Pancreas (tissue), 10 donors: ENCODE measurements around the gene KRT10. TPM values are rescaled to one million over a fixed set of nuclear protein-coding genes. Genes with fewer than 3 reads are reported as not detected.

Source experiments
- ATAC-seq, 4 donors: fragments of 200-7000 bp; cut with Tn5 transposase; one replicate each; pipeline versions ENCODE4 v1.8.0 to v1.9.1; 2020; ENCODE audit warnings: mild to moderate bottlenecking in 4 of 4, moderate library complexity in 4 of 4
- DNase-seq, 6 donors: peaks; one replicate each; pipeline ENCODE4 v3.0.0-alpha.2; 2020
- FAIRE-seq: peaks from 2 replicates; lab custom pipeline; 2012; peaks lifted over from hg19 to GRCh38; lab: Jason Lieb, UNC
- H3K27ac ChIP-seq, 4 donors: fragments of 200-600 bp; sonication (generic); 1 replicate in 3 of 4; 2 replicates in 1 of 4; pipeline versions ENCODE4 v1.5.0 to v1.8.0; 2020
- H3K27me3 ChIP-seq, 4 donors: fragments of 200-600 bp; one replicate each; pipeline ENCODE4 v1.8.0; 2021
- H3K36me3 ChIP-seq, 3 donors: fragments of 200-600 bp; sonication (generic) in 1 of 3; one replicate each; pipeline versions ENCODE4 v1.5.0 to v1.8.0; 2020 to 2021
- H3K4me1 ChIP-seq, 3 donors: fragments of 200-600 bp; one replicate each; pipeline ENCODE4 v1.8.0; 2021
- H3K4me3 ChIP-seq, 4 donors: fragments of 200-600 bp; sonication (generic) in 2 of 4; one replicate each; pipeline versions ENCODE4 v1.5.0 to v1.8.0; 2020 to 2021
- H3K9me3 ChIP-seq, 4 donors: fragments of 200-600 bp; one replicate each; pipeline ENCODE4 v1.8.0; 2021
- CTCF ChIP-seq, 4 donors: fragments of 200-600 bp; sonication (generic) in 3 of 4; IDR thresholded peaks; one replicate each; pipeline versions ENCODE4 v1.5.0 to v1.8.0; 2021; ENCODE audit warnings: antibody characterized with exemption in 4 of 4
- WGBS, 2 donors: extraction: QIAGEN DNeasy Blood & Tissue Kit; methylation state at CpG; one replicate each; pipeline ENCODE4 v1.1.7; 2013; 5-methylcytosine and 5-hydroxymethylcytosine counted together
- intact Hi-C, 3 donors: fragments of 100-400 bp; cut with DNase I; formaldehyde crosslinking; loops; one replicate each; pipeline versions ENCODE4 v1.11.1 to v1.14.2; 2022
- polyA plus RNA-seq, 2 donors: library from polyadenylated mRNA; stranded (reverse); fragments of 200-250 nt; gene quantifications; one replicate each; pipeline ENCODE4 v1.2.3, GENCODE V29; 2013
- total RNA-seq, 6 donors: library from RNA; stranded (reverse); fragmentation: NEBNext Ultra II Directional in 4 of 6; extraction: Animal tissue kit (Norgen Biotek cat#: 25700) in 4 of 6; gene quantifications; one replicate each; pipeline versions ENCODE4 v1.2.1 to v1.2.4, GENCODE V29; 2021 to 2023
- donor health status: healthy with polysubstance abuse.
- donor health status: DM: no; HTN: no; CAD: no; lungs with moderate emphysema.
- donor health status: DM: no; HTN: no; CAD: no.
- donor health status: control.
- donor health status: control.
- donor health status: Bipolar disorder and iron deficiency.
- donor health status: DM: yes; HTN: yes; CAD: no.
- donor health status: DM: no; HTN: no; CAD: no.
- donor health status: DM: no; HTN: no; CAD: no.
- donor health status: DM: yes; HTN: yes; CAD: no.

The KRT10 gene
- total and polyA plus RNA-seq, 8 donors: 13.9 to 31.0 (median 21.2) TPM

- ATAC-seq: no peak
- no peaks in the 10 kb centered on the region for H3K4me1 ChIP-seq
- intact Hi-C loops: no loop called here
- WGBS, 2 donors: 85 to 90% methylated on average over 4 of the region's 4 CpGs
- H3K27ac ChIP-seq: no peak overlapping the region
- H3K4me3 ChIP-seq: no peak overlapping the region
- DNase-seq: no peak
- no peaks in the 10 kb centered on the region for H3K36me3 ChIP-seq
- no peaks in the 10 kb centered on the region for H3K9me3 ChIP-seq
- no peak for FAIRE-seq
- no peaks in the 10 kb centered on the region for H3K27me3 ChIP-seq
- TF ChIP-seq CTCF (IDR thresholded peaks at IDR 0.05): no peak
Observed at GRCh38 chr17:40828454-40829044, 6.1 kb upstream of the KRT10 start.

- ATAC-seq (no peak), FAIRE-seq (no peak)
Observed at GRCh38 chr17:40827746-40828453, 5.5 kb upstream of the KRT10 start.

GRCh38 chr17:40825599-40825998 is 3.2 kb upstream of the KRT10 start:
- no peaks in the 10 kb centered on the region for H3K9me3 ChIP-seq
- no peak for DNase-seq
- H3K27ac ChIP-seq: no peak overlapping the region
- FAIRE-seq: no peak
- intact Hi-C loops: no loop called here
- no peak for ATAC-seq
- H3K4me1 ChIP-seq: peaks cover 0 to 3% (median 0%) of the 10 kb centered on the region in 3 donors
- 85 to 95% methylated on average over 2 of the region's 2 CpGs for WGBS, 2 donors
- TF ChIP-seq CTCF (IDR thresholded peaks at IDR 0.05): no peak
- H3K27me3 ChIP-seq: no peaks in the 10 kb centered on the region
- H3K36me3 ChIP-seq: no peaks in the 10 kb centered on the region
- H3K4me3 ChIP-seq: no peak overlapping the region

More at GRCh38 chr17:40827746-40828453, 5.5 kb upstream of the KRT10 start:
- Histone ChIP-seq H3K4me1 (no peaks in the 10 kb centered on the region), H3K9me3 (no peaks in the 10 kb centered on the region), H3K4me3 (no peak overlapping the region), H3K36me3 (no peaks in the 10 kb centered on the region), H3K27ac (no peak overlapping the region), H3K27me3 (no peaks in the 10 kb centered on the region)
- intact Hi-C loops: no loop called here
- TF ChIP-seq CTCF (IDR thresholded peaks at IDR 0.05): no peak
- 79 to 84% methylated on average over 7 of the region's 7 CpGs for WGBS, 2 donors
- DNase-seq: no peak

GRCh38 chr17:40824015-40824832 is 1.8 kb upstream of the KRT10 start:
- peaks cover 0 to 9% (median 0%) of the 10 kb centered on the region in 3 donors for H3K4me1 ChIP-seq
- no peak for ATAC-seq
- intact Hi-C loops: no loop called here
- H3K9me3 ChIP-seq: no peaks in the 10 kb centered on the region
- no peaks in the 10 kb centered on the region for H3K36me3 ChIP-seq
- no peak overlapping the region for H3K27ac ChIP-seq
- DNase-seq: no peak
- TF ChIP-seq CTCF (IDR thresholded peaks at IDR 0.05): no peak
- FAIRE-seq: no peak
- no peak overlapping the region for H3K4me3 ChIP-seq
- H3K27me3 ChIP-seq: no peaks in the 10 kb centered on the region
- WGBS, 2 donors: 84 to 97% methylated on average over 1 of the region's 1 CpG
